Brain microvascular endothelial cell (primary cell): ENCODE data around the gene EBF3.

ENCODE experiments used
- DNase-seq: peaks from one replicate; pipeline ENCODE4 v3.0.0-alpha.2; 2020
- H3K27ac ChIP-seq: fragments of 250-450 bp; sonication (Bioruptor Pico); 2 replicates; pipeline ENCODE4 v1.5.1; 2020; ENCODE audit warnings: mild to moderate bottlenecking, moderate library complexity
- H3K27me3 ChIP-seq: fragments of 250-450 bp; sonication (Bioruptor Pico); replicated peaks from 2 replicates; pipeline ENCODE4 v1.5.1; 2020; ENCODE audit warnings: mild to moderate bottlenecking
- H3K36me3 ChIP-seq: fragments of 250-450 bp; sonication (Bioruptor Pico); replicated peaks from 2 replicates; pipeline ENCODE4 v1.5.1; 2020; ENCODE audit warnings: mild to moderate bottlenecking
- H3K4me3 ChIP-seq: 2 replicates; pipeline ENCODE4 v1.5.1; 2011; ENCODE audit warnings: low read depth, mild to moderate bottlenecking, control low read depth, low read length, moderate library complexity
- CTCF ChIP-seq: IDR thresholded peaks from 2 replicates; pipeline ENCODE4 v1.5.1; 2011; ENCODE audit warnings: low read depth, mild to moderate bottlenecking, moderate library complexity, low read length, control low read depth, inconsistent platforms; ENCODE audit errors: missing control alignments
- in situ Hi-C: cut with HindIII; loops from 2 replicates; pipeline ENCODE4 v1.10.0; 2017; ENCODE audit warnings: low sequenced_read_pairs, low pct_ligation_motif_present

The EBF3 gene

GRCh38 chr10:129839285-129840195, 124.5 kb downstream of the EBF3 start:
- H3K36me3 ChIP-seq: no peaks in the 10 kb centered on the region
- H3K4me3 ChIP-seq: no peak overlapping the region
- no peak for TF ChIP-seq CTCF

GRCh38 chr10:129838794-129839193, 125.3 kb downstream of the EBF3 start:
- no peak overlapping the region for H3K4me3 ChIP-seq
- H3K27me3 ChIP-seq: no peaks in the 10 kb centered on the region
- in situ Hi-C loops: no loop called here
- DNase-seq: no peak
- H3K27ac ChIP-seq: no peak overlapping the region
- no peak for TF ChIP-seq CTCF
- H3K36me3 ChIP-seq: no peaks in the 10 kb centered on the region

More at GRCh38 chr10:129839285-129840195, 124.5 kb downstream of the EBF3 start:
- no peak overlapping the region for H3K27ac ChIP-seq
- no peaks in the 10 kb centered on the region for H3K27me3 ChIP-seq
- in situ Hi-C loops: no loop called here
- DNase-seq: no peak

GRCh38 chr10:129837909-129838582, 126.0 kb downstream of the EBF3 start:
- no peaks in the 10 kb centered on the region for H3K27me3 ChIP-seq
- H3K36me3 ChIP-seq: no peaks in the 10 kb centered on the region
- H3K27ac ChIP-seq: no peak overlapping the region
- no peak for TF ChIP-seq CTCF
- in situ Hi-C loops: no loop called here
- H3K4me3 ChIP-seq: no peak overlapping the region
- DNase-seq: no peak

GRCh38 chr10:129836253-129836652, 127.8 kb downstream of the EBF3 start:
- Histone ChIP-seq H3K36me3 (no peaks in the 10 kb centered on the region), H3K27ac (no peak overlapping the region), H3K27me3 (no peaks in the 10 kb centered on the region), H3K4me3 (no peak overlapping the region)
- TF ChIP-seq CTCF: no peak
- no peak for DNase-seq
- in situ Hi-C loops: no loop called here

- no peaks in the 10 kb centered on the region for H3K27me3 ChIP-seq
- in situ Hi-C loops: no loop called here
- H3K27ac ChIP-seq: no peak overlapping the region
- DNase-seq: no peak
- H3K4me3 ChIP-seq: no peak overlapping the region
- no peak for TF ChIP-seq CTCF
- no peaks in the 10 kb centered on the region for H3K36me3 ChIP-seq
These were observed 129.9 kb downstream of the EBF3 start for GRCh38 chr10:129833994-129834739.
